Activated naive CD4-positive, alpha-beta T cell treated with anti-CD3 and anti-CD28 coated beads, Interleukin-2, amount 50 U/mL, for 16 hours (primary cell): ENCODE results near the gene PDE6G.
A peak's percentile ranks its signal among the peaks of the same experiment; 100 is the strongest.

Source experiments
- DNase-seq: peaks from one replicate; pipeline ENCODE4 v3.0.0-alpha.2; 2020

PDE6G gene

GRCh38 chr17:81686614-81687013 lies 30.3 kb upstream of the PDE6G start:
- DNase-seq = no peak

- DNase-seq = peak; percentile 67
These were observed 28.8 kb upstream of the PDE6G start for GRCh38 chr17:81685108-81685507.

- no peak for DNase-seq
These were observed 28.1 kb upstream of the PDE6G start for GRCh38 chr17:81684442-81684911.

- DNase-seq = peak; percentile 97
These were observed 27.5 kb upstream of the PDE6G start, which contains the start of the genes ARL16 and HGS for GRCh38 chr17:81683584-81684441. ARL16 (minus strand) TSS chr17:81683797; CDS start chr17:81683753, 44 bp downstream. HGS (plus strand) TSS chr17:81684011; CDS start chr17:81684067, 56 bp downstream.

- no peak for DNase-seq
These were observed 26.9 kb upstream of the PDE6G start for GRCh38 chr17:81683208-81683583.

- no peak for DNase-seq
These were observed 26.3 kb upstream of the PDE6G start for GRCh38 chr17:81682565-81683207.

GRCh38 chr17:81681672-81682071 lies 25.3 kb upstream of the PDE6G start:
- no peak for DNase-seq

- no peak for DNase-seq
These were observed 23.8 kb upstream of the PDE6G start for GRCh38 chr17:81680150-81680549.

GRCh38 chr17:81676906-81677305 lies 20.6 kb upstream of the PDE6G start:
- DNase-seq = no peak

GRCh38 chr17:81675515-81676221 lies 19.3 kb upstream of the PDE6G start:
- peak; percentile 25 for DNase-seq

GRCh38 chr17:81673561-81674258 lies 17.4 kb upstream of the PDE6G start:
- no peak for DNase-seq

- DNase-seq = no peak
These were observed 16.6 kb upstream of the PDE6G start for GRCh38 chr17:81672954-81673353.

- no peak for DNase-seq
These were observed 16.2 kb upstream of the PDE6G start for GRCh38 chr17:81672504-81672903.

- no peak for DNase-seq
These were observed 11.4 kb upstream of the PDE6G start for GRCh38 chr17:81667754-81668153.

- peak; percentile 94 for DNase-seq
These were observed 10.2 kb upstream of the PDE6G start, which contains the start of the genes CCDC137 and OXLD1 for GRCh38 chr17:81666342-81667191. CCDC137 (plus strand) TSS chr17:81666737; CDS start chr17:81666767, 30 bp downstream. OXLD1 (minus strand) TSS chr17:81666605; CDS start chr17:81666577, 28 bp downstream.

- DNase-seq = peak; percentile 39
These were observed 9.7 kb upstream of the PDE6G start for GRCh38 chr17:81666092-81666341.

- DNase-seq = peak; percentile 75
These were observed 9.1 kb upstream of the PDE6G start for GRCh38 chr17:81665205-81666091.

- no peak for DNase-seq
These were observed 7.7 kb upstream of the PDE6G start for GRCh38 chr17:81664051-81664470.

- DNase-seq = no peak
These were observed 5.7 kb upstream of the PDE6G start for GRCh38 chr17:81662002-81662401.

- DNase-seq = no peak
These were observed 4.1 kb upstream of the PDE6G start for GRCh38 chr17:81660441-81660840.

- DNase-seq = no peak
These were observed 2.7 kb upstream of the PDE6G start for GRCh38 chr17:81659038-81659437.
